H7 (cell line): ENCODE results near the gene OR10W1. TPM values are rescaled to one million over a fixed set of nuclear protein-coding genes. Genes with fewer than 3 reads are reported as not detected.

ENCODE experiments used
- DNase-seq: peaks from one replicate; pipeline ENCODE4 v3.0.0; 2012
- H3K27me3 ChIP-seq: 2 replicates; pipeline ENCODE4 v1.6.0; 2011; ENCODE audit warnings: mild to moderate bottlenecking, low read length; ENCODE audit not compliant: control insufficient read depth, insufficient read depth
- H3K36me3 ChIP-seq: replicated peaks from 2 replicates; pipeline ENCODE4 v1.5.1; 2011; ENCODE audit warnings: low read length; ENCODE audit not compliant: control insufficient read depth, insufficient read depth
- H3K4me3 ChIP-seq: 2 replicates; pipeline ENCODE4 v1.5.1; 2011; ENCODE audit warnings: low read depth, mild to moderate bottlenecking, control low read depth, low read length, moderate library complexity; ENCODE audit not compliant: insufficient read depth
- total RNA-seq: library from RNA; depleted of rRNA; stranded (reverse); fragments of >200 nt; shearing (Covaris generic); gene quantifications from 2 replicates; pipeline ENCODE4 v1.2.3, GENCODE V29; 2014; rRNA removed

The OR10W1 gene
- total RNA-seq = not detected in 2 replicates

- no peaks in the 10 kb centered on the region for H3K36me3 ChIP-seq
- H3K27me3 ChIP-seq = no peaks in the 10 kb centered on the region
- no peak for DNase-seq
Observed at GRCh38 chr11:58268142-58268541, at the start of gene OR10W1. TSS of gene OR10W1 (minus strand) at chr11:58268260. CDS start at chr11:58267858, 402 bp downstream.

GRCh38 chr11:58316142-58316541 is 48.1 kb upstream of the OR10W1 start:
- no peak for DNase-seq
- Histone ChIP-seq H3K4me3 (no peak overlapping the region), H3K27me3 (no peaks in the 10 kb centered on the region), H3K36me3 (no peaks in the 10 kb centered on the region)

More at GRCh38 chr11:58268142-58268541, at the start of gene OR10W1:
- no peak within 1 kb of the TSS for H3K4me3 ChIP-seq

GRCh38 chr11:58301576-58301975 is 33.5 kb upstream of the OR10W1 start:
- no peaks in the 10 kb centered on the region for H3K36me3 ChIP-seq
- no peak for DNase-seq
- H3K27me3 ChIP-seq = no peaks in the 10 kb centered on the region
- no peak overlapping the region for H3K4me3 ChIP-seq

- Histone ChIP-seq H3K36me3 (no peaks in the 10 kb centered on the region), H3K4me3 (no peak overlapping the region), H3K27me3 (no peaks in the 10 kb centered on the region)
- no peak for DNase-seq
Observed at GRCh38 chr11:58292017-58292416, 24.0 kb upstream of the OR10W1 start.

GRCh38 chr11:58289266-58289665 is 21.2 kb upstream of the OR10W1 start:
- Histone ChIP-seq H3K4me3 (no peak overlapping the region), H3K36me3 (no peaks in the 10 kb centered on the region), H3K27me3 (no peaks in the 10 kb centered on the region)
- no peak for DNase-seq

- Histone ChIP-seq H3K36me3 (no peaks in the 10 kb centered on the region), H3K27me3 (no peaks in the 10 kb centered on the region), H3K4me3 (no peak overlapping the region)
- peak; percentile 29 for DNase-seq
Observed at GRCh38 chr11:58286249-58286648, 18.2 kb upstream of the OR10W1 start.

- no peaks in the 10 kb centered on the region for H3K27me3 ChIP-seq
- no peak overlapping the region for H3K4me3 ChIP-seq
- no peak for DNase-seq
- no peaks in the 10 kb centered on the region for H3K36me3 ChIP-seq
Observed at GRCh38 chr11:58285483-58286040, 17.5 kb upstream of the OR10W1 start.

- no peak overlapping the region for H3K4me3 ChIP-seq
- no peak for DNase-seq
- H3K36me3 ChIP-seq = no peaks in the 10 kb centered on the region
Observed at GRCh38 chr11:58276151-58276550, 8.1 kb upstream of the OR10W1 start.

GRCh38 chr11:58275002-58275401 is 6.9 kb upstream of the OR10W1 start:
- no peak for DNase-seq
- H3K4me3 ChIP-seq = no peak overlapping the region
- no peaks in the 10 kb centered on the region for H3K27me3 ChIP-seq
- no peaks in the 10 kb centered on the region for H3K36me3 ChIP-seq

More at GRCh38 chr11:58276151-58276550, 8.1 kb upstream of the OR10W1 start:
- no peaks in the 10 kb centered on the region for H3K27me3 ChIP-seq

GRCh38 chr11:58259983-58260382 is 8.1 kb downstream of the OR10W1 start:
- no peak for DNase-seq
- H3K4me3 ChIP-seq = no peak overlapping the region
- no peaks in the 10 kb centered on the region for H3K36me3 ChIP-seq
- no peaks in the 10 kb centered on the region for H3K27me3 ChIP-seq

GRCh38 chr11:58254936-58255335 is 13.1 kb downstream of the OR10W1 start:
- DNase-seq = no peak
- H3K4me3 ChIP-seq = no peak overlapping the region
- H3K27me3 ChIP-seq = no peaks in the 10 kb centered on the region
- no peaks in the 10 kb centered on the region for H3K36me3 ChIP-seq

GRCh38 chr11:58243954-58244353 is 24.1 kb downstream of the OR10W1 start:
- Histone ChIP-seq H3K27me3 (no peaks in the 10 kb centered on the region), H3K36me3 (no peaks in the 10 kb centered on the region), H3K4me3 (no peak overlapping the region)
- no peak for DNase-seq

GRCh38 chr11:58227956-58228615 is 40.0 kb downstream of the OR10W1 start:
- H3K4me3 ChIP-seq = no peak overlapping the region
- no peaks in the 10 kb centered on the region for H3K36me3 ChIP-seq
- H3K27me3 ChIP-seq = no peaks in the 10 kb centered on the region
- DNase-seq = no peak

- Histone ChIP-seq H3K4me3 (no peak overlapping the region), H3K36me3 (no peaks in the 10 kb centered on the region), H3K27me3 (no peaks in the 10 kb centered on the region)
- DNase-seq = no peak
Observed at GRCh38 chr11:58222721-58223120, 45.3 kb downstream of the OR10W1 start.
